ENCODE measurements around the gene GTF2H1. TPM values are rescaled to one million over a fixed set of nuclear protein-coding genes. Genes with fewer than 3 reads are reported as not detected.
A peak's percentile ranks its signal among the peaks of the same experiment; 100 is the strongest.
"Not testable (repeated sequence)": the region's sequence is repeated elsewhere in the genome, so short reads cannot be mapped to it uniquely, and the experiment has no call there.

Gene GTF2H1
- total RNA-seq, 2 donors from 2014 or later: 23.5 to 26.2 TPM

- intact Hi-C loops (cut with DNase I): loop anchor here (5.0 kb wide), 1 partner anchor 73 kb away; the partner anchor contains the start of genes GTF2H1 and HPS5
These were observed 72.8 kb downstream of the GTF2H1 start for GRCh38 chr11:18394928-18395734.

DNA sequence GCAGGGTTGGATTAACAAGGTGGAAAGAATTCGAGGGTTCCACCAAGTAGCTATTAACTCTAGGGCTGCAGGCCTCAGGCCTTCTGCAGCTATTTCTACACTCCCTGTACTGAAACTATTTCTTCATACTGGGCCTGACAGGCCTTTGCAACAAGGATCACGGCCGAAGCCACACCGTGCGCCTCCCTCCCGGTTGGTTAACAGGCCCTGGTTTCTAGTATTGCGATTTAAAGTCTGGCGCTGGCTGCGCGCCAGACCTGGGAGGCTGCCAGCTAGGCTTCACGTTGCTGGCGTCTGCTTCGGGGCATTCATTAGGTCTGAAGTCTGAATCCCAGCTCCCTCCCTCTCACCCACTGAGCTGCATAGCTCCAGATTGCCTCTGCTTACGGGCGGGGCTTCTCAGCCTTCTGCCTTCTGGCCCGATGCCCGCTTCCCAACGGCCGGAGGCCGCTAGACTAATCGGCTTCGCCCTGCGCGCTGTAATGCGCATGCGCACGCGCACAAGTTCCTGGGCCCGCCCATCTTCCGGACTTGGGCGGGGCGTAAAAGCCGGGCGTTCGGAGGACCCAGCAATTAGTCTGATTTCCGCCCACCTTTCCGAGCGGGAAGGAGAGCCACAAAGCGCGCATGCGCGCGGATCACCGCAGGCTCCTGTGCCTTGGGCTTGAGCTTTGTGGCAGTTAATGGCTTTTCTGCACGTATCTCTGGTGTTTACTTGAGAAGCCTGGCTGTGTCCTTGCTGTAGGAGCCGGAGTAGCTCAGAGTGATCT, 73.6 kb downstream of the GTF2H1 start:
- peaks cover 3% of the 10 kb centered on the region for H3K4me1 ChIP-seq
- H3K9ac ChIP-seq (ENCODE audit: low read depth in 2 of 2, low read length in 2 of 2): peak overlapping the region; percentile 82 to 100
- H3K36me3 ChIP-seq: peaks cover 15% of the 10 kb centered on the region
- H3K9me3 ChIP-seq: no peaks in the 10 kb centered on the region
- intact Hi-C loops (cut with DNase I): loop anchor here (5.0 kb wide), 1 partner anchor 74 kb away; the partner anchor contains the start of genes GTF2H1 and HPS5
- DNase-seq: peak; percentile 98
- no peak for TF ChIP-seq CTCF (IDR thresholded peaks at IDR 0.05)
- no peaks in the 10 kb centered on the region for H3K27me3 ChIP-seq
- H3K27ac ChIP-seq: peak overlapping the region; percentile 97
- H3K4me3 ChIP-seq: peak overlapping the region; percentile 91

More at GRCh38 chr11:18394928-18395734, 72.8 kb downstream of the GTF2H1 start:
- peak overlapping the region; percentile 97 for H3K27ac ChIP-seq
- H3K9me3 ChIP-seq: no peaks in the 10 kb centered on the region
- no peaks in the 10 kb centered on the region for H3K27me3 ChIP-seq
- peak overlapping the region; percentile 91 for H3K4me3 ChIP-seq
- H3K36me3 ChIP-seq: peaks cover 15% of the 10 kb centered on the region
- DNase-seq: peak; percentile 48
- H3K4me1 ChIP-seq: peaks cover 3% of the 10 kb centered on the region
- TF ChIP-seq CTCF (IDR thresholded peaks at IDR 0.05): no peak
- H3K9ac ChIP-seq (ENCODE audit: low read depth in 2 of 2, low read length in 2 of 2): peak overlapping the region; percentile 82 to 100

DNA sequence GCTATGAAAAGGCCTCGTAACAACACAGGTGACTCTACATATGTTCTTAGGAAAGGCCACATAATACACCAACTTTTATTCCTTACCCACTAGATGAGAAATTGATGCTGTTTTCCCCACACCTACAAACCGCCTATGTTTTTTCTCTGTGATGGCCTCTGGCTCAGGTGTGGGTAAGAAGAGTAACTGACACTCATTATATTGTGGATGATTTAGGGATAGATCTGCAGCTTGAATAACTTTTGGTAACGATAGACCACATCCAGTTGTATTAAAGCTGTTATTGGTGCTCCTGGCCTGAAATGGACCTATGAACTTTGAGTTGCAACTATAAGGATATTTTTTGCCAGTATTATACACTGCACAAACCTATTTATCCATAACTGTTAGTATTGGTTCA, 75.6 kb downstream of the GTF2H1 start:
- no peaks in the 10 kb centered on the region for H3K9me3 ChIP-seq
- intact Hi-C loops (cut with DNase I): loop anchor here (5.0 kb wide), 1 partner anchor 76 kb away; the partner anchor contains the start of genes GTF2H1 and HPS5
- DNase-seq: no peak
- peaks cover 3% of the 10 kb centered on the region for H3K4me1 ChIP-seq
- H3K27me3 ChIP-seq: no peaks in the 10 kb centered on the region
- no peak overlapping the region for H3K27ac ChIP-seq
- H3K36me3 ChIP-seq: peaks cover 27% of the 10 kb centered on the region
- no peak overlapping the region for H3K4me3 ChIP-seq
- TF ChIP-seq CTCF (IDR thresholded peaks at IDR 0.05): no peak
- H3K9ac ChIP-seq (ENCODE audit: low read depth in 2 of 2, low read length in 2 of 2): no peak overlapping the region

GRCh38 chr11:18401077-18401476, 78.7 kb downstream of the GTF2H1 start:
- peaks cover 50% of the 10 kb centered on the region for H3K36me3 ChIP-seq
- not testable (repeated sequence) for DNase-seq; H3K4me1 ChIP-seq; H3K4me3 ChIP-seq; H3K27ac ChIP-seq; H3K9me3 ChIP-seq; H3K9ac ChIP-seq (ENCODE audit: low read depth in 2 of 2, low read length in 2 of 2); H3K27me3 ChIP-seq
- intact Hi-C loops (cut with DNase I): loop anchor here (10.0 kb wide), 1 partner anchor 104 kb away; no protein-coding TSS in a partner anchor

DNA sequence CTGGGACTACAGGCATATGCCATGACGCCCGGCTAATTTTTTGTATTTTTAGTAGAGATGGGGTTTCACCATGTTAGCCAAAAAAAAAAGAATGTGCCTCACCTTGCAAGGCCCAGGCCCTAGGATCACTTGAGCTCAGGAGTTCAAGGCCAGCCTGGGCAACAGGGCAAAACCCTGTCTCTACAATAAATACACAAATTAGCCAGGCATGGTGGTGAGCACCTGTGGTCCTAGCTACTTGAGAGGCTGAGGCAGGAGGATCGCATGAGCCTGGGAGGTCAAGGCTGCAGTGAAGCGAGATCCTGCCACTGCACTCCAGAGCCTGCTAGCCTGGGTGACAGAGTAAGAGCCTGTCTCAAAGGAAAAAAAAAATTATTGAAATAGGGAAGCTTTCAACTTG, 81.7 kb downstream of the GTF2H1 start:
- intact Hi-C loops (cut with DNase I): loop anchor here (10.0 kb wide), 1 partner anchor 101 kb away; no protein-coding TSS in a partner anchor
- TF ChIP-seq CTCF (IDR thresholded peaks at IDR 0.05): no peak

DNA sequence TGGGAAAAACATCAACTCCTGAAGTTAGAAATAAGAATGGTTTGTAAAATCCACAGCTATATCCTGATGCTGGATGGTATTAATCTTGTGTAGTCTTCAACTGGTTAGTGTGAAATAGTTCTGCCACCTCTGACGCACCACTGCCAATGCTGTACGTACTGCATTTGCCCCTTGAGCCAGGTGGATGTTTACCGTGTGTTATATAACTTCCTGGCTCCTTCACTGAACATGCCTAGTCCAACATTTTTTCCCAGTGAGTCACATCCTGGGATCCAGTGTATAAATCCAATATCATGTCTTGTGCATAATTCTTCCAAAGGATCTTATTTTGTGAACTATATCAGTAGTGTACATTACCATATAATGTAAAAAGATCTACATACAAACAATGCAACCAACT, 85.0 kb downstream of the GTF2H1 start:
- H3K27ac ChIP-seq; H3K4me1 ChIP-seq; H3K27me3 ChIP-seq; H3K4me3 ChIP-seq; H3K9me3 ChIP-seq; H3K9ac ChIP-seq (ENCODE audit: low read depth in 2 of 2, low read length in 2 of 2): not testable (repeated sequence)
- intact Hi-C loops (cut with DNase I): loop anchor here (10.0 kb wide), 1 partner anchor 97 kb away; no protein-coding TSS in a partner anchor
- peak; percentile 42 for DNase-seq
- peaks cover 35% of the 10 kb centered on the region for H3K36me3 ChIP-seq

More for the DNA sequence above, 81.7 kb downstream of the GTF2H1 start:
- Histone ChIP-seq H3K9me3 (no peaks in the 10 kb centered on the region), H3K36me3 (peaks cover 53% of the 10 kb centered on the region), H3K27ac (no peak overlapping the region), H3K4me3 (no peak overlapping the region), H3K27me3 (no peaks in the 10 kb centered on the region), H3K9ac (ENCODE audit: low read depth in 2 of 2, low read length in 2 of 2) (no peak overlapping the region), H3K4me1 (no peaks in the 10 kb centered on the region)
- no peak for DNase-seq

Measured in colonic mucosa (tissue), 4 donors.